Liver (tissue), 3 donors: ENCODE measurements around the gene KIT.

Source experiments
- FOXA2 ChIP-seq: IDR thresholded peaks from 2 replicates; pipeline ENCODE4 v1.6.1; 2016; ENCODE audit warnings: antibody characterized with exemption
- GABPA ChIP-seq, 2 donors: IDR thresholded peaks in 1 of 2; conservative IDR thresholded peaks in 1 of 2; 2 replicates each; pipeline ENCODE4 v1.6.1; 2016; ENCODE audit warnings: antibody characterized with exemption in 2 of 2, mild to moderate bottlenecking in 1 of 2, moderate library complexity in 1 of 2
- JUND ChIP-seq, 2 donors: IDR thresholded peaks; 2 replicates each; pipeline ENCODE4 v1.6.1; 2016; ENCODE audit warnings: antibody characterized with exemption in 2 of 2
- MAX ChIP-seq: IDR thresholded peaks from 2 replicates; pipeline ENCODE4 v1.6.1; 2016; ENCODE audit warnings: antibody characterized with exemption
- RAD21 ChIP-seq, 2 donors: IDR thresholded peaks; 2 replicates each; pipeline ENCODE4 v1.6.1; 2016; ENCODE audit warnings: antibody characterized with exemption in 2 of 2, mild to moderate bottlenecking in 2 of 2
- REST ChIP-seq: IDR thresholded peaks from 2 replicates; pipeline ENCODE4 v1.6.1; 2016; ENCODE audit warnings: antibody characterized with exemption, mild to moderate bottlenecking
- RXRA ChIP-seq, 2 donors: IDR thresholded peaks; 2 replicates each; pipeline ENCODE4 v1.6.1; 2017 to 2018; ENCODE audit warnings: antibody characterized with exemption in 2 of 2, mild to moderate bottlenecking in 1 of 2
- SP1 ChIP-seq: IDR thresholded peaks from 2 replicates; pipeline ENCODE4 v1.6.1; 2018; ENCODE audit warnings: antibody characterized with exemption, mild to moderate bottlenecking
- TAF1 ChIP-seq: conservative IDR thresholded peaks from 2 replicates; pipeline ENCODE4 v1.6.1; 2016; ENCODE audit warnings: antibody characterized with exemption, mild to moderate bottlenecking
- YY1 ChIP-seq: IDR thresholded peaks from 2 replicates; pipeline ENCODE4 v1.6.1; 2016; ENCODE audit warnings: antibody characterized with exemption, mild to moderate bottlenecking
- TF ChIP-seq, protein P1 (sequence below): fragments of 150-350 bp; IDR thresholded peaks from 2 replicates; pipeline ENCODE4 v1.5.1; 2017; ENCODE audit warnings: improper control_type of control experiment, low read depth, low read length; ENCODE audit not compliant: missing input control
- TF ChIP-seq, protein P2 (sequence below): IDR thresholded peaks from 2 replicates; pipeline ENCODE4 v1.6.1; 2016; ENCODE audit warnings: antibody characterized with exemption
- donor health status: healthy.
- donor health status: healthy.

GRCh38 chr4:54669831-54670230 lies 12.1 kb downstream of the KIT start:
- TF ChIP-seq, protein P1, sequence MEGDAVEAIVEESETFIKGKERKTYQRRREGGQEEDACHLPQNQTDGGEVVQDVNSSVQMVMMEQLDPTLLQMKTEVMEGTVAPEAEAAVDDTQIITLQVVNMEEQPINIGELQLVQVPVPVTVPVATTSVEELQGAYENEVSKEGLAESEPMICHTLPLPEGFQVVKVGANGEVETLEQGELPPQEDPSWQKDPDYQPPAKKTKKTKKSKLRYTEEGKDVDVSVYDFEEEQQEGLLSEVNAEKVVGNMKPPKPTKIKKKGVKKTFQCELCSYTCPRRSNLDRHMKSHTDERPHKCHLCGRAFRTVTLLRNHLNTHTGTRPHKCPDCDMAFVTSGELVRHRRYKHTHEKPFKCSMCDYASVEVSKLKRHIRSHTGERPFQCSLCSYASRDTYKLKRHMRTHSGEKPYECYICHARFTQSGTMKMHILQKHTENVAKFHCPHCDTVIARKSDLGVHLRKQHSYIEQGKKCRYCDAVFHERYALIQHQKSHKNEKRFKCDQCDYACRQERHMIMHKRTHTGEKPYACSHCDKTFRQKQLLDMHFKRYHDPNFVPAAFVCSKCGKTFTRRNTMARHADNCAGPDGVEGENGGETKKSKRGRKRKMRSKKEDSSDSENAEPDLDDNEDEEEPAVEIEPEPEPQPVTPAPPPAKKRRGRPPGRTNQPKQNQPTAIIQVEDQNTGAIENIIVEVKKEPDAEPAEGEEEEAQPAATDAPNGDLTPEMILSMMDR = no peak
- TF ChIP-seq TAF1 = no peak
- no peak for TF ChIP-seq REST
- no peak for TF ChIP-seq RAD21 (IDR thresholded peaks at IDR 0.05)
- TF ChIP-seq YY1 = no peak
- TF ChIP-seq RXRA (IDR thresholded peaks at IDR 0.05) = no peak
- TF ChIP-seq FOXA2 = no peak
- TF ChIP-seq JUND (IDR thresholded peaks at IDR 0.05) = no peak
- TF ChIP-seq, protein P2, sequence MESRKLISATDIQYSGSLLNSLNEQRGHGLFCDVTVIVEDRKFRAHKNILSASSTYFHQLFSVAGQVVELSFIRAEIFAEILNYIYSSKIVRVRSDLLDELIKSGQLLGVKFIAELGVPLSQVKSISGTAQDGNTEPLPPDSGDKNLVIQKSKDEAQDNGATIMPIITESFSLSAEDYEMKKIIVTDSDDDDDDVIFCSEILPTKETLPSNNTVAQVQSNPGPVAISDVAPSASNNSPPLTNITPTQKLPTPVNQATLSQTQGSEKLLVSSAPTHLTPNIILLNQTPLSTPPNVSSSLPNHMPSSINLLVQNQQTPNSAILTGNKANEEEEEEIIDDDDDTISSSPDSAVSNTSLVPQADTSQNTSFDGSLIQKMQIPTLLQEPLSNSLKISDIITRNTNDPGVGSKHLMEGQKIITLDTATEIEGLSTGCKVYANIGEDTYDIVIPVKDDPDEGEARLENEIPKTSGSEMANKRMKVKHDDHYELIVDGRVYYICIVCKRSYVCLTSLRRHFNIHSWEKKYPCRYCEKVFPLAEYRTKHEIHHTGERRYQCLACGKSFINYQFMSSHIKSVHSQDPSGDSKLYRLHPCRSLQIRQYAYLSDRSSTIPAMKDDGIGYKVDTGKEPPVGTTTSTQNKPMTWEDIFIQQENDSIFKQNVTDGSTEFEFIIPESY = no peak
- TF ChIP-seq SP1 = no peak
- TF ChIP-seq GABPA (IDR thresholded peaks at IDR 0.05 in 1 of 2, conservative IDR thresholded peaks at IDR 0.05 in 1 of 2) = no peak
- no peak for TF ChIP-seq MAX
